ENCODE results near the gene MXD4.

- TF ChIP-seq CTCF (IDR thresholded peaks at IDR 0.05) (no peak), POLR2A (IDR thresholded peaks at IDR 0.05) (no peak)
Observed at GRCh38 chr4:2226261-2226660, 35.6 kb downstream of the MXD4 start.

Measured in heart left ventricle (tissue), 13 donors.